Hematopoietic multipotent progenitor cell (in vitro differentiated cells): ENCODE data around the gene HDLBP. TPM values are rescaled to one million over a fixed set of nuclear protein-coding genes. Genes with fewer than 3 reads are reported as not detected.
A peak's percentile ranks its signal among the peaks of the same experiment; 100 is the strongest.

Source experiments
- DNase-seq, 3 donors: peaks; one replicate each; pipeline ENCODE4 v3.0.0-alpha.2; 2011 to 2015; ENCODE audit warnings: low read depth in 2 of 3, low spot score in 2 of 3
- total RNA-seq: library from RNA; depleted of rRNA; stranded (reverse); fragments of >200 nt; gene quantifications from one replicate; pipeline ENCODE4 v1.2.3, GENCODE V29; 2012

Gene HDLBP
- total RNA-seq, 1 donor, result 198 TPM

DNA sequence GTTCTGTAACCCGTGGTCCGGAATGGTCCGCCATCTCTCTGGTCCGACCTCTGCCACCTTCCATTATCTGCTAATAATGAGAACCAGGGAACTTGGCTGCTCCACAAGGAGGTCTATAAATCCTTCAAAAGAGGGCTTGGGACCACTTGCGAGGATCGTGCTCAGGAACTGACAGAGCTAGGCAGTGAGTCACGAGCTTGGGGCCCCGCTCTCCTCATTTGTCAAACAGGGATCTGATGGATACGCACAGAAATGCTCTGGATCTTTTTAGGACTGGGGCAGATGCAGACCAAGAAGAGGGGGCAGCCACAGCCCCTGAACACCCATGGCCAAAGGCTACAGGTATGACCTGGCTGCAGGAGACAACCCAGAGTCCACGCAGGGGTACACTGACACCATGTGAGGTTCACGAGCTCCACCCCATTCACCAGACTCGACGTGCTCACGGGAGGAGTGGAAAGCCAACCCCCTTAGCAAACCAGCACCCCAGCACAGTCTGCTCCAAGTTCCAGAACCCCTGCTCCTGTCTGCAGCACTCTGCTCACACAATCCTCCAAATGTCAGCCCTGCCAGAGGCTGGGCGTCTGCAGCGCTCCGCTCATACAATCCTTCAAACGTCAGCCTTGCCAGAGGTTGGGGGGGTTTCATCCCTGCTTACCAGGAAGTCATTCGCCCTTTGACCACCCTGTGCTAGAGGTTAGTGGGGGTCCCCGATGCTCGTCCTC, 81.2 kb downstream of the HDLBP start:
- no peak for DNase-seq

DNA sequence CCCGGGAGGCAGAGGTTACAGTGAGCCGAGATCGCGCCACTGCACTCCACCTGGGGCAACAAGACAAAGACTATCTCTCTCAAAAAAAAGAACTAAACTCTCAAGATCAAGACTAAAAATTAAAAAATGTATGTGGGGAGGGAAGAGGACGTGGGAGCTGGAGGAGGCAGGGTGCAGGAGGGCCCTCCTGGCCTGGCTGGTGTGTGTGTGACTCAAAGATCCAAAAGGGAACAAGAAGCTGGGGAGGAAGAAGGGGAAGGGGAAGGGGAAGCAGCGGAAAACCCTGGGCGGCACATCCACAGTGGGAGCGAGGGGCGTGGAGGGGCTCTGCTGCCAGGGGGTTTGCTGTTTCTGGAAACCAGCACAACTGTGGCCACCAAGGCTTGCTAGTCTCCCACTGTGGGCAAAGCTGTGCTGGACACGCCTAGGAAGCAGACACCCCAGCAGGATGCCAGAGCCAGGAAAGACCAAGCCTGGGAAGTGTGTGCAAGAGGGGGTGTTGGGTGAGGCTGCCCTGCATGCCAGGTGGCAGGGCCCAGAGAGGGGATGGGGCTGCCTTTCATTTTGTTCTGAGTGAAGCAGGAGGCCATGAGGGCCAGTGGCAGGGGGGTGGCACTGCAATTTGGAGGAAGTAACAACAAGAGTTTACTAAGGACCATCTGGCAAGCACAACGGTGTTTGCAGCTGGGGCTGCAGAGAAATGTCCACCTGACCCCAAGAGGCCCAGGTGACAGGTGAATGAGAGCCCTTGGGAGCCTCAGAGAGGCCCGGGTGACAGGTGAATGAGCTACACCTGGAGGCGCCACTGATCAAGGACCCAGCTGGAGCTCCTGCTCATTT, 82.5 kb downstream of the HDLBP start:
- DNase-seq, result no peak

GRCh38 chr2:241230435-241230834, 85.0 kb downstream of the HDLBP start:
- no peak for DNase-seq

DNA sequence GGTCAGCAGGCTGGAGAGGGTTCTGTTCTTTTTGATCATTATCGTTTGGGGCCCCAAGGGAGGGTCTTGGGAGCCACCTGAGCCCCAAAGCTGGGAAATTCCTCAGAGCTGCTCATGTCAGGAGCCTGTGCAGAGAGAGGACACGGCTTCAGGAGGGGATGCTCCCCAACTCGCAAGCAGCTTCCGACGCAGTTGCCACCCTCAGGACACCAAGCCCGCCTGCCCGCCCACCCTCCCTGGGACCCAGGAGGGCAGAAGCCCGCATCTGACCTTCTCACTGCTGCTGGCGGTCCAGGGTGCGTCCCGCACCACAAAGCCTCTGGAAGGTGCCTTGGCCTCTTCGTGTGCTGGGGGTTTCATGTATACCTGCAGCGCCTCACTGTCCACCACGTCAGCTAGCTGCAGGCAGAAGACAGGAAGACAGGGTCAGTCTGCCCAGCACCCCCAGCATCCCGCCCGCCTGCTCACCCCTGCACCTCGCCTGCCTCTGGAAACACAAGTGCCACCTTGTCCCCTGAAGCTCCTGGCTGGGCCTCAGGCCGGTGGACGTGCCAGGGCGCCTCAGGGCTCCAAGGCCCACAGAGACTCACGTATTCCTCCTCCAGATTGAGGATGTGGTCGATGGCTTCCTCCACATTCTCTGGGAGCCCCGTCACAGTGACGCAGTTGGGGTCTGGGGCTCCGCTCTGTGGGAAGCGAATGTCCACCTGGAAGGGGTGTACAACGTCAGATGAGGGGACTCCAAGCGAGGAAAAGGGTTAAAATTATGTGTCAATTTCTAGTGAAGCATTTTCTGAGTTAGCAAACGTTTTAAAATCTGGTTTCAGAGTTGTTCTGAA, 85.7 kb downstream of the HDLBP start:
- no peak for DNase-seq

DNA sequence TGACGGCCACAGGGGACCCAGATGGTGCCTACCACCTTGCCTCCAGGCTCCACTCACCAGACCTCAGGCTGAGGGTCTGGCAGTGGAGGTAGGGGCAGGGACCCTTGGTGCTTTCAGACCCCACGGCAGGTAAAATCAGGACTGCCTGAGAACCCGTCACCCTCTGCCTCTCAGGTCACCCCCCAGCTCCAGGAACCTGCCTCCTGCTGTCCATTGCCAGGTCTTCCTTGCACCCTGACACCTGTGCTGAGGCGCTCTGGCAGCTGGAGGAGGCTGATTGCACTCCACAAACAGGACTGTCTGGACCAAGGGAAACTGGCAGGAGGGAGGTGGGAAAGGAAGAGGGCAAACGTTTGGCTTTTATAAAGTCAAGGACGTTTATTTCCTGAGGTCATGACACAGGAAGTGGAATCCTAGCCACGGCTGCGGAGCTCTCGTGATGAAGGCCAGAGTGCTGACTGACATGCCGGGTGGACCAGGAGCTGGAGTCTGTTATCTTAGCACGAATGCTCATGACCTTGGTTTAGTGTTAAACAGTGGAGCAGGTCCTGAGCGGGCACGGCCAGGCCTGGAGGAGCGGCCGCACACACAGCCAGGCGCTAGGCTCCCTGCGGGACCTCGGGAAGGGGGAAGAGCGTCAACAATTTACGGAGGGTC, 86.5 kb downstream of the HDLBP start:
- DNase-seq, result no peak

GRCh38 chr2:241228081-241228859, 87.2 kb downstream of the HDLBP start:
- no peak for DNase-seq

GRCh38 chr2:241227594-241227993, 87.9 kb downstream of the HDLBP start:
- no peak for DNase-seq

- DNase-seq, result no peak
These were observed 88.5 kb downstream of the HDLBP start for GRCh38 chr2:241226723-241227572.

GRCh38 chr2:241225983-241226382, 89.5 kb downstream of the HDLBP start:
- no peak for DNase-seq

DNA sequence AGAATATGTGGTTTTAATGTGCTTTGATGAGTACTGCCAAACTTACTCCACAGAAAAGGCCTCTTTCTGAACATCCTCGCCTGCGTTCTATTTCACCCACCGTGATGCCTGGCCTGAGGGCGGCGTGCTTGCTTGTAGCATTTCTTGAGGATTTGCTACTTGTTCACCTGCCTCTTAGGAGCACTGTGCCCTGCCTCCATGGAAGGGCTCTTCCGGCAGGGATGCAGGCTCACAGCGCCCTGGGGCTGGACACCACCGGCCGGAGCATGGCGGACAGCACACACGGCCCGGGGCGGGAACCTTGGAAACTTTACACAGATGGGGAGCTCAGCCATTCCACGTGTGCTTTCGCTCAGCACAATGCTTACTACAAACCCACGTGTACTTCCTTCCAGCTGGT, 89.9 kb downstream of the HDLBP start:
- no peak for DNase-seq

DNA sequence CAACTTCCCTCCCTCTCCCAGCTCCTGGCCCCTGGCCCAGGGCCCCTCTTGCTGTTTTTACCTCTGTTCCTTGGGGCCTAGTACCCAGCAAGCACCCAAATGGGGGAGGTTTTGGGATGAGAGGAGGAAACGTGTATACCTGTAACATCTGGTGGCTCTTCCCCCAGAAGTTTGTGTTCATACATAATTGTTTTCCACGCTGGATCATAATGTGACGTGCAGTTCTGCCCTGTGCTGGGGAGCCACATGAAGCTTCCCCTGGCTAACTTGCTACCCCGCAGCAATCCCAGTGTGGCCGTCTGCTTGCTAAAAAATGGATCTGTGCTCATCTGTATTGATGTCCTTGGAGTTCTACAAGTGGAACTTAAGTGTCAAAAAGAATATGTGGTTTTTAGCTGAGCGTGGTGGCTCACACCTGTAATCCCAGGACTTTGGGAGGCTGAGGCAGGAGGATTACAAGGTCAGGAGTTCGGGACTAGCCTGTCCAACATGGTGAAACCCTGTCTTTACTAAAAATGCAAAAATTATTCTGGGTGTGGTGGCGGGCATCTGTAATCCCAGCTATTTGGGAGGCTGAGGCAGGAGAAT, 90.5 kb downstream of the HDLBP start:
- no peak for DNase-seq

DNA sequence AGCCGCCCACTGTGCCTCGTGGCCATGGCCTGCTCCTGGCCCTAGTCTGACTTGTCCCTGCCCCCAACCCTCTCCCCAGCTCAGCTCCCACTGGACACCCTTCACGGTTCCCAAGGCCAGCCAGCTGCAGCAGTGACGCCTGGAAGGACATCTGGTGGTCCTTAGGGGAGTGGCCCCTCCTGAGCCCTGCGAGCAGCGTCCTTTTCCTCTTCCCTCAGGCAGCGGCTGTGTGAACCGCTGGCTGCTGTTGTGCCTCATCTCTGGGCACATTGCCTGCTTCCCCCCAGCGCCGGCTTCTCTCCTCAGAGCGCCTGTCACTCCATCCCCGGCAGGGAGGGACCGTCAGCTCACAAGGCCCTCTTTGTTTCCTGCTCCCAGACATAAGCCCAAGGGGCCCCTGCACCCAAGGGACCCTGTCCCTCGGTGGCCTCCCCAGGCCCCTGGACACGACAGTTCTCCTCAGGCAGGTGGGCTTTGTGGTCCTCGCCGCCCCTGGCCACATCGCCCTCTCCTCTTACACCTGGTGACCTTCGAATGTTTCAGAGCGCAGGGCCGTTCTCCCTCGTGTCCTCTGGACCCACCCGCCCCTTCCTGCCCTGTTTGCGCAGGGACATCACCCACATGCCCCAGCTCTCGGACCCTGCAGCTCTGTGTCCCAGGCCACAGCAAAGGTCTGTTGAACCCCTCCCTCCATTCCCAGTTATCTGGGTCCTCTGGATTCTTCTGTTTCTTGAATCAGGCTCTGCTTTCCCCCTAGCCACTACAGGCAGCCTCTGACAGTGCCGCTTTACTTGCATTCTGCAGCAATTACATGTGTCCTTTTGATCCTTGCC, 91.2 kb downstream of the HDLBP start:
- DNase-seq, result no peak

DNA sequence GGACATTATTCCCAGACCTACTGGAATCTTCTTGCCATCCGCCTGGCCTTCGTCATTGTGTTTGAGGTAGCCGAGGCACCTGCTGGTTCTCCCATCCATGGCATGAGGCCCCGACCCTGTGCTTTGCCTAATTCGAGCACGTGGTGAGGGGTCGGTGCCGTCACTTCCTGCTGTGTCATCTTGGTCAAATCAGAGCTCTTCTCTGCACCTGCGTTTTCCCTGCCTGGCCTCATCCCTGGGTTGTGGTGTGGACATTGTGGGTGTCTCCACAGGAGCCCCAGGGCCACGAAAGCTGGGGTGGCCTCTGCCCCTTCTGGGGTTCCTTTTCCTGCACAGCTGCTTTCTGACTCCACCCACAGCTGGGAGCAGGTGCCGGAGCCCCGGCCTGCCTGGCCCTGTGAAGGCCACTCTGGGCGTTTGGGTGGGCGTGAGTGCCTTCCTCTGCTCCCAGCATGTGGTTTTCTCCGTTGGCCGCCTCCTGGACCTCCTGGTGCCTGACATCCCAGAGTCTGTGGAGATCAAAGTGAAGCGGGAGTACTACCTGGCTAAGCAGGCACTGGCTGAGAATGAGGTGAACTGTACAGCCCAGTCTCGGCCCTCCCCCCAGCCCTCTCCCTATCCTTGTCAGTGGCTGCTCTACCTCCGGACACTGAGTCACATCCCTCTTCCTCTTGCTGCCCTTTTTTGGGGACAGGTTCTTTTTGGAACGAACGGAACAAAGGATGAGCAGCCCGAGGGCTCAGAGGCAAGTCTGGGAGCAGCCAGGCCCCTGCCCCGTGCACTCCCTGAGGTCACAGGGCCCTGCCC, 92.1 kb downstream of the HDLBP start:
- DNase-seq, result peak in 2 of 3 donors; percentile 20 to 54

DNA sequence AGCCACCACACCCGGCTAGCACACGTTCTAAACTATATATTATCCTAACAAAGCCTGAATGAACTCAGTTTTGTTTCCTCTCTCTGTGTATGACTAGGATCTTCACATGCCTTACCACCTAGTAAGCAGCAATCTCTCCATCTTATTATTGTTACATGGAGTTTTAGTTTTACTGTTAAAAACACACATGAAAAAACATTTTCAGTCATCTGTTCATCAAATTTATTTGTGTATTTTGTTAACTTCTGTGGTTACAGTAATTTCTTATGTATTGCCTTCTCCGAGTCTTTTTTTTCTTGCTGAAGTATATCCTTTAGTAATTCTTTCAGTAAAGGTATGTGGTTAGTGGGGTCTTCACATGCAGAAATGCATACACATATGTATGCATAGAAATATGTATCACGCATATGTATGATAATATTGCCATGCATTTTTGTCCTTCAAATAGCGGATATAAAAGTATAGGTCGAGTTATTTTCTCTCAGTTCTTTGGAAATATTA, 95.6 kb downstream of the HDLBP start:
- no peak for DNase-seq

GRCh38 chr2:241219030-241219382, 96.5 kb downstream of the HDLBP start:
- DNase-seq, result no peak

- peak in 2 of 3 donors; percentile 43 to 48 for DNase-seq
These were observed 97.1 kb downstream of the HDLBP start for GRCh38 chr2:241218131-241219029.
